Retinal pigment epithelial cell (primary cell): ENCODE measurements around the gene TSPAN32.
"Not testable (repeated sequence)": the region's sequence is repeated elsewhere in the genome, so short reads cannot be mapped to it uniquely, and the experiment has no call there.

Experiments
- DNase-seq: peaks from one replicate; pipeline ENCODE4 v3.0.0-alpha.2; 2010; ENCODE audit warnings: low read depth
- H3K4me3 ChIP-seq: 2 replicates; pipeline ENCODE4 v1.5.1; 2011; ENCODE audit warnings: mild to moderate bottlenecking, low read length, control low read depth, moderate library complexity
- TF ChIP-seq, protein P1 (sequence below): conservative IDR thresholded peaks from 2 replicates; pipeline ENCODE4 v1.5.1; 2011; ENCODE audit warnings: low read depth, low read length, control low read depth, inconsistent platforms

Gene TSPAN32

DNA sequence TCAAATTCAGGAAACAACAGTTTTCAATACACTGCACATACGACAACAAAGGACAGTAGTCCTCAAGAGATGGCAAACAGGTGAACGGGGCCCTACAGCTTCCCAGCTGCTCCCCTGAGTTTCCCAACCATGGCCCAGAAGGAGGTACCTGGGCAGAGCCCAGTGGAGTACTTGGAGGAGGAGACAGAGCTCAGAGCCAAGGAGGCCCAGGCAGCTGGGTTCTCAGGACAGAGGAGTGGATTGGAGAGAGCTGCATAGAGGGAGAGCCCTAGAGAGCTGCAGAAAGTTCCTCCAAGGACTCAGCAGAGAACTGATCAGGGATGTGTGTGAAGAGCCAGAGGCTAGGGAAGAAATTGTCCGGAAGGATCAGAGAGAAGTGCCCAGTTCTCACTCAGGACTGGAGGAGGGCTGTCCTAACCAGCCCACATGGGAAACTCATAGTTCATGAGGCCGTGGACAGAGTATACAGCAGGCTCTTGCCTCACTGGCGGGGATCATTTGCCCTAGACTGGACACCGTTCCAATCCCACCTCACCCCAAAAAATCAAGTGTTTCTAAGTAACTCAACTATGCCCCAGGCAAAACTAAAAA is 23.8 kb upstream of the TSPAN32 start:
- DNase-seq, result no peak
- H3K4me3 ChIP-seq, result no peak overlapping the region
- TF ChIP-seq, protein P1, sequence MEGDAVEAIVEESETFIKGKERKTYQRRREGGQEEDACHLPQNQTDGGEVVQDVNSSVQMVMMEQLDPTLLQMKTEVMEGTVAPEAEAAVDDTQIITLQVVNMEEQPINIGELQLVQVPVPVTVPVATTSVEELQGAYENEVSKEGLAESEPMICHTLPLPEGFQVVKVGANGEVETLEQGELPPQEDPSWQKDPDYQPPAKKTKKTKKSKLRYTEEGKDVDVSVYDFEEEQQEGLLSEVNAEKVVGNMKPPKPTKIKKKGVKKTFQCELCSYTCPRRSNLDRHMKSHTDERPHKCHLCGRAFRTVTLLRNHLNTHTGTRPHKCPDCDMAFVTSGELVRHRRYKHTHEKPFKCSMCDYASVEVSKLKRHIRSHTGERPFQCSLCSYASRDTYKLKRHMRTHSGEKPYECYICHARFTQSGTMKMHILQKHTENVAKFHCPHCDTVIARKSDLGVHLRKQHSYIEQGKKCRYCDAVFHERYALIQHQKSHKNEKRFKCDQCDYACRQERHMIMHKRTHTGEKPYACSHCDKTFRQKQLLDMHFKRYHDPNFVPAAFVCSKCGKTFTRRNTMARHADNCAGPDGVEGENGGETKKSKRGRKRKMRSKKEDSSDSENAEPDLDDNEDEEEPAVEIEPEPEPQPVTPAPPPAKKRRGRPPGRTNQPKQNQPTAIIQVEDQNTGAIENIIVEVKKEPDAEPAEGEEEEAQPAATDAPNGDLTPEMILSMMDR, result no peak

DNA sequence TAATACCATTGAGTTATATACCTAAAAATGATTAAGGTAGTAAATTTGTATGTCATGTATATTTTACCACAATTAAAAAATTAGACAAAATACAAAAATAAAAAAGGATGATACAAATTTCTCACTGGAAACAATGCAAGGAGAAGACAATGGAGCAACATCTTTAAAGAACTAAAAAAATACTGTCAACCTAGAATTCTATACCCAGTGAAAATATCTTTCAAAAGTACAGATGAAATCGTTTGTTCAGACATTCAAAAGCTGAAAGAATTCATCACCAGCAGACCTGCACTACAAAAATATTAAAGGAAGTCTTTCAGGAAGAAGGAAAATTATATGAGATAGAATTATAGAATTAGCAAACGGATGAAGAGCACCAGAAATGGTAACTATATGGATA is 21.6 kb upstream of the TSPAN32 start:
- DNase-seq, result no peak
- TF ChIP-seq, protein P1, result no peak
- H3K4me3 ChIP-seq, result no peak overlapping the region

DNA sequence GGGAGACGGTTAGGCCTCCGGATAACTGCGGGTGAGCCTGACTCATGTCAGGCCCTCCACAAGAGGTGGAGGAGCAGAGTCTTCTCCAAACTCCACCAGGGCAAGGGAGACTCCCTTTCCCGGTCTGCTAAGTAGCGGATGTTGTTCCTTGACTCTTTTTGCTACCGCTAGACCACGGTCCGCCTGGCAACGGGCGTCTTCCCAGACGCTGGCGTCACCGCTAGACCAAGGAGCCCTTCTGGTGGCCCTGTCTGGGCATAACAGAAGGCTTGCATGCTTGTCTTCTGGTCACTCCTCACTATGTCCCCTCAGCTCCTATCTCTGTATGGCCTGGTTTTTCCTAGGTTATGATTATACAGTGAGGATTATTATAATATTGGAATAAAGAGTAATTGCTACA is 15.5 kb upstream of the TSPAN32 start:
- DNase-seq, H3K4me3 ChIP-seq: not testable (repeated sequence)

DNA sequence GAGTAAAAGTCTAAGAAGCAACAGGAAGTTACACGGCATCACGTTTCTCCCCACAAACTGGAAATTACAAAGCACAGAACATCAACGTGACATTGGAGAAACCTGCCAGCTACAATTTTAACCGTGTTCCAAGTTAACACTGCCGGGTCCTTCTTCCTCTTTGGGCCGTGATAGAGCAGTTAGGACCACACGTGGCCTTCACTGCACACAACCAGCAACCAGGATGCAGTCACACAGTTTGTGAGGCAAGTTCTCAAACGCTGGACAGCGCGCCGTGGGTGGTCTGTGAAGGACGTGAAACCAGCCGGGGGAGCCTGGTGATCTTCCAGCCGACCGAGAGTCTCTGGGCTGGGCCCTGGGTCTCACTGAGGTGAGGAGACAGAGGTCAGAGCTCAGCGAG is 14.7 kb upstream of the TSPAN32 start:
- TF ChIP-seq, protein P1, result no peak
- no peak overlapping the region for H3K4me3 ChIP-seq
- DNase-seq, result no peak

DNA sequence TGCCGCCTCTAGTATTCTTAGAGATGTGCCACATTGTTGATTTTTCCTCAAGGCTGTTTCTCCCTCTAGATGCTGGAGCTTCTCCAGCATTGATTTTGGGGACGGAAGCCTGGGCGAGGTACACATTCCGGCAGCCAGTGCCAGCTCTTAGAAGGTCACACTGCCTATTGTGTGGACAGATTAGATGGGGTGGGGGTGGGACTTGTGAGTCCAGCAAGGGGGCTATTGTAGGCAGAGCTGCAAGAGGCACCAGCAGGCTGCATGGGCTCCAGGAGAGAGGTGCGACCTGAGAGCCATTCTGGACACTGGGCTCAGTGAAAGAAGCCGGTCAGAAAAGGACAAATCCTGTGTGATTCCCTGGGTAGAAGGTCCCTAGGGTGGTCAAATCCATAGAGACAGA is 12.5 kb upstream of the TSPAN32 start:
- DNase-seq, result no peak
- TF ChIP-seq, protein P1, result no peak

DNA sequence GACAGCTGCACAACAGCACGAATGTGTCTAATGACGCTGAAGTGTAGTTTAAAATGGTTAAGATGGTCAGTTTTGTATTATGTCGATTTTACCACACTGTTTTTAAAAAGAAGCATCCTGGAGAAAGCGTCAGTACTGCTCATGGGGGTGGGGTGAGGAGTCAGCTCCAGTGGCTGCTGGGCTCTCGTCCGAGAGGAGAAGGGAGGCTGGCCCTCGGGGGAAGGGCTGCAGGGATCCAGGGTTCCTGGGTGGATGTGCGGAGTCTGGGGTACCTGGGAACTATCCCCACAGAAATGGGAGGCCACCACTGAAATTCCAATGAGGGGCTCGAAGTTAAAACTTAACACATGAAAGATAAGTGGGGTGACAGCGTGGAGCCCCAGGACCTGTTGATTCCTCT is 12.0 kb upstream of the TSPAN32 start:
- H3K4me3 ChIP-seq, result no peak overlapping the region
- TF ChIP-seq, protein P1, result no peak
- DNase-seq, result no peak

More for the DNA sequence above, 12.5 kb upstream of the TSPAN32 start:
- H3K4me3 ChIP-seq, result no peak overlapping the region

DNA sequence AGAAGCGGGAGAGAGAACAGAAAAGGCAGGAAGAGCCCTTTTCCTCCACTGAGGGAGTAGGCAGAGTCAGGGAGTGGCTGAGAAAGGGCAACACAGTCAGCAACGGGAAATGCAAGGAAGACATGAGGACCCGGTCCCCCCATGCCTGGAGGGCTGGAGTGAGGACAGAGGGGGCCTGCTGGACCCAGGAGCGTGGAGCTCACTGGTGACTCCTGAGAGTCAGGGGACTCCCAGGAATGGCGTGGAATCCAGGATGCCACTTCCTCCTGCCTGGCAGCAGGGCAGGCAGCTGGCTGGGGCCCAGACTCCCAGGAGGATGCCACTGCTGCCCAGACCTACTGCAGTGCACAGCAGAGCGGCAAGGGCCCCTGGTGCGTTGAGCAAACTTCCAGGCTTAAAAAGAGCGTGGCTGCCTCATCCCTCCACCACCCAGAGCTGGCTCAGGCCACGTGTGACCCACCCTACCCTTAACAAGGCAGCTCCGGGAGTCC is 11.4 kb upstream of the TSPAN32 start:
- DNase-seq, result no peak
- no peak overlapping the region for H3K4me3 ChIP-seq
- TF ChIP-seq, protein P1, result no peak
